HEK293 (cell line): ENCODE measurements around the gene FMN1.

Source experiments
- CTCF ChIA-PET: fragments of 350-600 bp; formaldehyde crosslinking; extraction: SDS; loops from one replicate; lab custom pipeline; 2021; ENCODE audit warnings: antibody characterized with exemption; lab: Yijun Ruan, JAX
- POLR2A ChIA-PET: fragments of 300-600 bp; formaldehyde crosslinking; extraction: SDS; loops from one replicate; lab custom pipeline; 2020; ENCODE audit warnings: antibody characterized with exemption, inconsistent platforms; lab: Yijun Ruan, JAX
- H3K27ac ChIP-seq: fragments of 200-500 bp; sonication (Bioruptor generic); 2 replicates; pipeline ENCODE4 v1.5.1; 2014; ENCODE audit warnings: low read depth, low read length, control low read depth, inconsistent platforms; ENCODE audit errors: extremely low read depth
- H3K36me3 ChIP-seq, 2 experiments: fragments of 200-500 bp in 1 of 2; sonication (Bioruptor generic) in 1 of 2; 1 replicate in 1 of 2; 2 replicates in 1 of 2; pipeline ENCODE4 v1.5.1; 2014 to 2017; ENCODE audit warnings: inconsistent platforms in 2 of 2, low read length in 2 of 2; ENCODE audit not compliant: control insufficient read depth in 2 of 2, insufficient read depth in 1 of 2
- H3K4me1 ChIP-seq: fragments of 200-500 bp; sonication (Bioruptor generic); 2 replicates; pipeline ENCODE4 v1.5.1; 2014; ENCODE audit warnings: mild to moderate bottlenecking, low read length, inconsistent platforms; ENCODE audit not compliant: control insufficient read depth, insufficient read depth
- H3K4me3 ChIP-seq: 2 replicates; pipeline ENCODE4 v1.5.1; 2011; ENCODE audit warnings: low read depth, mild to moderate bottlenecking, control low read depth, low read length, moderate library complexity
- H3K9me3 ChIP-seq: fragments of 200-500 bp; sonication (Bioruptor generic); 2 replicates; pipeline ENCODE4 v1.5.1; 2014; ENCODE audit warnings: low read depth, low read length, inconsistent platforms; ENCODE audit not compliant: control insufficient read depth, insufficient read depth
- GLIS2 ChIP-seq: fragments of 450-650 bp; formaldehyde crosslinking; IDR thresholded peaks from 2 replicates; pipeline ENCODE4 v1.5.1; 2016; ENCODE audit warnings: missing biosample characterization, missing genetic modification characterization
- IKZF3 ChIP-seq: fragments of 450-650 bp; IDR thresholded peaks from 2 replicates; pipeline ENCODE4 v1.5.0; 2018; ENCODE audit warnings: missing biosample characterization, mild to moderate bottlenecking, missing genetic modification characterization, moderate library complexity
- KLF7 ChIP-seq: fragments of 450-650 bp; formaldehyde crosslinking; IDR thresholded peaks from 2 replicates; pipeline ENCODE4 v1.5.1; 2016; ENCODE audit warnings: missing biosample characterization, missing genetic modification characterization, borderline replicate concordance
- KLF8 ChIP-seq: fragments of 450-650 bp; formaldehyde crosslinking; IDR thresholded peaks from 2 replicates; pipeline ENCODE4 v1.5.1; 2016; ENCODE audit warnings: missing biosample characterization, missing genetic modification characterization
- RBAK ChIP-seq: fragments of 450-650 bp; formaldehyde crosslinking; IDR thresholded peaks from 2 replicates; pipeline ENCODE4 v1.5.1; 2016; ENCODE audit warnings: missing biosample characterization, missing genetic modification characterization
- YY1 ChIP-seq: fragments of 450-650 bp; formaldehyde crosslinking; IDR thresholded peaks from 2 replicates; pipeline ENCODE4 v1.5.1; 2018; ENCODE audit warnings: missing biosample characterization, missing genetic modification characterization
- ZBTB1 ChIP-seq: fragments of 450-650 bp; formaldehyde crosslinking; IDR thresholded peaks from 2 replicates; pipeline ENCODE4 v1.5.1; 2016; ENCODE audit warnings: missing biosample characterization, missing genetic modification characterization
- ZNF146 ChIP-seq: fragments of 450-650 bp; formaldehyde crosslinking; IDR thresholded peaks from 2 replicates; pipeline ENCODE4 v1.5.1; 2016; ENCODE audit warnings: missing biosample characterization, missing genetic modification characterization
- ZNF184 ChIP-seq: fragments of 450-650 bp; IDR thresholded peaks from 2 replicates; pipeline ENCODE4 v1.5.1; 2018; ENCODE audit warnings: missing biosample characterization, mild to moderate bottlenecking, missing genetic modification characterization
- ZNF19 ChIP-seq: fragments of 450-650 bp; formaldehyde crosslinking; IDR thresholded peaks from 2 replicates; pipeline ENCODE4; 2016; ENCODE audit warnings: missing biosample characterization, missing genetic modification characterization, low read depth
- ZNF214 ChIP-seq: fragments of 450-650 bp; formaldehyde crosslinking; IDR thresholded peaks from 2 replicates; pipeline ENCODE4 v1.5.1; 2017; ENCODE audit warnings: missing biosample characterization, mild to moderate bottlenecking, missing genetic modification characterization, borderline replicate concordance
- ZNF221 ChIP-seq: fragments of 450-650 bp; formaldehyde crosslinking; IDR thresholded peaks from 2 replicates; pipeline ENCODE4 v1.5.1; 2017; ENCODE audit warnings: missing biosample characterization, missing genetic modification characterization, borderline replicate concordance
- ZNF341 ChIP-seq: fragments of 450-650 bp; formaldehyde crosslinking; IDR thresholded peaks from 2 replicates; pipeline ENCODE4; 2016; ENCODE audit warnings: low read depth, missing biosample characterization, missing genetic modification characterization
- ZNF350 ChIP-seq: fragments of 450-650 bp; formaldehyde crosslinking; IDR thresholded peaks from 2 replicates; pipeline ENCODE4 v1.5.0; 2017; ENCODE audit warnings: missing biosample characterization, mild to moderate bottlenecking, missing genetic modification characterization
- ZNF366 ChIP-seq: fragments of 450-650 bp; formaldehyde crosslinking; conservative IDR thresholded peaks from 2 replicates; pipeline ENCODE4 v1.5.1; 2016; ENCODE audit warnings: missing biosample characterization, missing genetic modification characterization
- ZNF426 ChIP-seq: fragments of 450-650 bp; formaldehyde crosslinking; IDR thresholded peaks from 2 replicates; pipeline ENCODE4 v1.5.1; 2017; ENCODE audit warnings: missing biosample characterization, missing genetic modification characterization, mild to moderate bottlenecking, inconsistent platforms, moderate library complexity
- ZNF48 ChIP-seq: fragments of 450-650 bp; formaldehyde crosslinking; IDR thresholded peaks from 2 replicates; pipeline ENCODE4 v1.5.1; 2016; ENCODE audit warnings: missing biosample characterization, missing genetic modification characterization
- ZNF571 ChIP-seq: fragments of 450-650 bp; formaldehyde crosslinking; IDR thresholded peaks from 2 replicates; pipeline ENCODE4 v1.5.0; 2017; ENCODE audit warnings: missing biosample characterization, missing genetic modification characterization
- ZNF596 ChIP-seq: fragments of 450-650 bp; IDR thresholded peaks from 2 replicates; pipeline ENCODE4 v1.5.0; 2018; ENCODE audit warnings: missing biosample characterization, mild to moderate bottlenecking, missing genetic modification characterization, moderate library complexity
- ZNF658 ChIP-seq: fragments of 450-650 bp; formaldehyde crosslinking; IDR thresholded peaks from 2 replicates; pipeline ENCODE4; 2016; ENCODE audit warnings: missing biosample characterization, missing genetic modification characterization
- ZSCAN30 ChIP-seq: fragments of 450-650 bp; IDR thresholded peaks from 2 replicates; pipeline ENCODE4 v1.5.1; 2018; ENCODE audit warnings: missing biosample characterization, mild to moderate bottlenecking, missing genetic modification characterization, moderate library complexity
- TF ChIP-seq, protein P1 (sequence below): fragments of 450-650 bp; formaldehyde crosslinking; IDR thresholded peaks from 2 replicates; pipeline ENCODE4 v1.5.1; 2016; ENCODE audit warnings: missing biosample characterization, missing genetic modification characterization
- TF ChIP-seq, protein P2 (sequence below): fragments of 450-650 bp; formaldehyde crosslinking; IDR thresholded peaks from 2 replicates; pipeline ENCODE4 v1.5.1; 2017; ENCODE audit warnings: missing biosample characterization, missing genetic modification characterization
- TF ChIP-seq, protein P3 (sequence below): IDR thresholded peaks from 2 replicates; pipeline ENCODE4 v1.6.1; 2011; ENCODE audit warnings: mild to moderate bottlenecking, low read depth, low read length, borderline replicate concordance
- TF ChIP-seq, protein P4 (sequence below): fragments of 450-650 bp; formaldehyde crosslinking; IDR thresholded peaks from 2 replicates; pipeline ENCODE4 v1.5.1; 2016; ENCODE audit warnings: missing biosample characterization, missing genetic modification characterization

FMN1 gene

DNA sequence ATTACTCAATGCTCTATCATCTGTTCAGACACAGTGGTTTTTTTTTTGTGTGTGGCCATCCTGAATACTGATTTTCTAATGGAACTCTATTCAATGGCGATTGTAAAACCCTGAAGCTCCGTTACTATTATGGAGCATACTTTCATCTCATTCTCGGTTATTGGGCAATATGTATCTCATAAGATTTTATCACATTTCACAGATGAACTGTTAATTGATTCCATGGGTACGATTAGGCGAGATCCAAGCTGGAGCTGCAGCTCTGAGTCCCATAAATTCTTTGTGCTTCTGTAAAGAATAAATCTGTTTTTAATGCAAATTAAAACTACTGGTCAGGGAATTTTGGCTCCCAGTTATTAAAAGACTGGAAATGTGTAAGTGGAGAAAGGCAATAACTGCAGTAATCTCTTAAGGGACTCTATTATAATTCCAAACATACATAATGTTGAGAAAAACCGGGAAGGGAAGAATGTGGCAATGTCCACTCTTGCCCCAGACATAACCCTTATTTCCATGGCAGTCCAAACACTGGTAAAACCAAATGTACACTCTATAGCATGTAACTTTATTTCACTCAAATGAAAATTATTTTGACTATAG is 394.5 kb downstream of the FMN1 start:
- H3K4me1 ChIP-seq: peaks cover 12% of the 10 kb centered on the region
- H3K36me3 ChIP-seq: no peaks in the 10 kb centered on the region
- ChIA-PET POLR2A (no interaction called here), CTCF (no interaction called here)
- no peak for TF ChIP-seq YY1 (tag by site-specific recombination)
- TF ChIP-seq ZNF48 (tag by site-specific recombination): no peak
- no peak for TF ChIP-seq ZNF341
- TF ChIP-seq KLF7: no peak
- TF ChIP-seq ZNF146 (tag by site-specific recombination): no peak
- TF ChIP-seq, protein P1, sequence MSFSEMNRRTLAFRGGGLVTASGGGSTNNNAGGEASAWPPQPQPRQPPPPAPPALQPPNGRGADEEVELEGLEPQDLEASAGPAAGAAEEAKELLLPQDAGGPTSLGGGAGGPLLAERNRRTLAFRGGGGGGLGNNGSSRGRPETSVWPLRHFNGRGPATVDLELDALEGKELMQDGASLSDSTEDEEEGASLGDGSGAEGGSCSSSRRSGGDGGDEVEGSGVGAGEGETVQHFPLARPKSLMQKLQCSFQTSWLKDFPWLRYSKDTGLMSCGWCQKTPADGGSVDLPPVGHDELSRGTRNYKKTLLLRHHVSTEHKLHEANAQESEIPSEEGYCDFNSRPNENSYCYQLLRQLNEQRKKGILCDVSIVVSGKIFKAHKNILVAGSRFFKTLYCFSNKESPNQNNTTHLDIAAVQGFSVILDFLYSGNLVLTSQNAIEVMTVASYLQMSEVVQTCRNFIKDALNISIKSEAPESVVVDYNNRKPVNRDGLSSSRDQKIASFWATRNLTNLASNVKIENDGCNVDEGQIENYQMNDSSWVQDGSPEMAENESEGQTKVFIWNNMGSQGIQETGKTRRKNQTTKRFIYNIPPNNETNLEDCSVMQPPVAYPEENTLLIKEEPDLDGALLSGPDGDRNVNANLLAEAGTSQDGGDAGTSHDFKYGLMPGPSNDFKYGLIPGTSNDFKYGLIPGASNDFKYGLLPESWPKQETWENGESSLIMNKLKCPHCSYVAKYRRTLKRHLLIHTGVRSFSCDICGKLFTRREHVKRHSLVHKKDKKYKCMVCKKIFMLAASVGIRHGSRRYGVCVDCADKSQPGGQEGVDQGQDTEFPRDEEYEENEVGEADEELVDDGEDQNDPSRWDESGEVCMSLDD: no peak
- TF ChIP-seq, protein P2, sequence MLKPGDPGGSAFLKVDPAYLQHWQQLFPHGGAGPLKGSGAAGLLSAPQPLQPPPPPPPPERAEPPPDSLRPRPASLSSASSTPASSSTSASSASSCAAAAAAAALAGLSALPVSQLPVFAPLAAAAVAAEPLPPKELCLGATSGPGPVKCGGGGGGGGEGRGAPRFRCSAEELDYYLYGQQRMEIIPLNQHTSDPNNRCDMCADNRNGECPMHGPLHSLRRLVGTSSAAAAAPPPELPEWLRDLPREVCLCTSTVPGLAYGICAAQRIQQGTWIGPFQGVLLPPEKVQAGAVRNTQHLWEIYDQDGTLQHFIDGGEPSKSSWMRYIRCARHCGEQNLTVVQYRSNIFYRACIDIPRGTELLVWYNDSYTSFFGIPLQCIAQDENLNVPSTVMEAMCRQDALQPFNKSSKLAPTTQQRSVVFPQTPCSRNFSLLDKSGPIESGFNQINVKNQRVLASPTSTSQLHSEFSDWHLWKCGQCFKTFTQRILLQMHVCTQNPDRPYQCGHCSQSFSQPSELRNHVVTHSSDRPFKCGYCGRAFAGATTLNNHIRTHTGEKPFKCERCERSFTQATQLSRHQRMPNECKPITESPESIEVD: no peak
- no peak for TF ChIP-seq ZNF184 (tag by site-specific recombination)
- TF ChIP-seq IKZF3 (tag by site-specific recombination): no peak
- TF ChIP-seq, protein P3, sequence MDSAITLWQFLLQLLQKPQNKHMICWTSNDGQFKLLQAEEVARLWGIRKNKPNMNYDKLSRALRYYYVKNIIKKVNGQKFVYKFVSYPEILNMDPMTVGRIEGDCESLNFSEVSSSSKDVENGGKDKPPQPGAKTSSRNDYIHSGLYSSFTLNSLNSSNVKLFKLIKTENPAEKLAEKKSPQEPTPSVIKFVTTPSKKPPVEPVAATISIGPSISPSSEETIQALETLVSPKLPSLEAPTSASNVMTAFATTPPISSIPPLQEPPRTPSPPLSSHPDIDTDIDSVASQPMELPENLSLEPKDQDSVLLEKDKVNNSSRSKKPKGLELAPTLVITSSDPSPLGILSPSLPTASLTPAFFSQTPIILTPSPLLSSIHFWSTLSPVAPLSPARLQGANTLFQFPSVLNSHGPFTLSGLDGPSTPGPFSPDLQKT: no peak
- no peak for TF ChIP-seq ZNF214 (tag by site-specific recombination)
- TF ChIP-seq ZNF19 (tag by site-specific recombination): no peak
- no peak for TF ChIP-seq RBAK (tag by site-specific recombination)
- no peak for TF ChIP-seq ZSCAN30
- no peak for TF ChIP-seq ZNF221
- TF ChIP-seq ZNF658: no peak
- TF ChIP-seq ZNF366 (tag by site-specific recombination): no peak
- no peak overlapping the region for H3K27ac ChIP-seq
- no peaks in the 10 kb centered on the region for H3K9me3 ChIP-seq
- no peak overlapping the region for H3K4me3 ChIP-seq

DNA sequence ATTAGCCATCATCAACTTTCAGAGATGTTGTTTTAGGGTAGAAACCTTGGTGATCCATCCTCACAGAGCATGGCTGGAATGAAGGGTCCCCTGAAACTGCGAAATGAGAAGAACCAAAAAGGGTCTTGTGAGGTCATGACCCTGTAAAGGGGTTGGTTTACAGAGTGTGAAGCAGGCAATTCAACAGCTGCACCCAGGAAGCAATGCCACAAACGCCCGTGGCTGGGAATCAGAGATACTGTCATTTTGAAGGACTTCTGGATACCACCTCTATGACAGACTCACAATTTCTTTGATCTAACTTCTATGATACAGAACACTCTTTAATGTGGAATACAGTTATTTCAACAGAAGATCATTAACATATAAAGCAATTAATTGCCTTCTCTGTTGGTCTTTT is 397.7 kb downstream of the FMN1 start:
- CTCF ChIA-PET: interaction anchor here (0.6 to 0.7 kb wide), 2 partner anchors 22 to 145 kb away, joined by 3 read pairs; no protein-coding TSS in a partner anchor
- H3K36me3 ChIP-seq: no peaks in the 10 kb centered on the region
- H3K4me1 ChIP-seq: peaks cover 7% of the 10 kb centered on the region
- TF ChIP-seq ZBTB1 (tag by site-specific recombination): no peak
- no peak for TF ChIP-seq KLF8 (tag by site-specific recombination)
- no peak for TF ChIP-seq ZNF184 (tag by site-specific recombination)
- no peak for TF ChIP-seq ZNF426 (tag by site-specific recombination)
- TF ChIP-seq ZNF571: no peak
- TF ChIP-seq GLIS2 (tag by site-specific recombination): no peak
- no peak for TF ChIP-seq ZNF350
- TF ChIP-seq, protein P4, sequence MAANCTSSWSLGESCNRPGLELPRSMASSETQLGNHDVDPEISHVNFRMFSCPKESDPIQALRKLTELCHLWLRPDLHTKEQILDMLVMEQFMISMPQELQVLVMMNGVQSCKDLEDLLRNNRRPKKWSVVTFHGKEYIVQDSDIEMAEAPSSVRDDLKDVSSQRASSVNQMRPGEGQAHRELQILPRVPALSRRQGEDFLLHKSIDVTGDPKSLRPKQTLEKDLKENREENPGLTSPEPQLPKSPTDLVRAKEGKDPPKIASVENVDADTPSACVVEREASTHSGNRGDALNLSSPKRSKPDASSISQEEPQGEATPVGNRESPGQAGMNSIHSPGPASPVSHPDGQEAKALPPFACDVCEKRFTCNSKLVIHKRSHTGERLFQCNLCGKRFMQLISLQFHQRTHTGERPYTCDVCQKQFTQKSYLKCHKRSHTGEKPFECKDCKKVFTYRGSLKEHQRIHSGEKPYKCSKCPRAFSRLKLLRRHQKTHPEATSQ (tag by site-specific recombination): no peak
- TF ChIP-seq ZNF596: no peak
- TF ChIP-seq, all 188 proteins: peak for 0
- Histone ChIP-seq H3K9me3 (no peaks in the 10 kb centered on the region), H3K27ac (no peak overlapping the region), H3K4me3 (no peak overlapping the region)
- POLR2A ChIA-PET: no interaction called here
